Keratinocyte (primary cell): ENCODE measurements around the gene SH3PXD2A. TPM values are rescaled to one million over a fixed set of nuclear protein-coding genes. Genes with fewer than 3 reads are reported as not detected.

Experiments
- DNase-seq: peaks from one replicate; pipeline ENCODE4 v3.0.0-alpha.2; 2011; ENCODE audit warnings: low read depth, missing footprints, low spot score
- FAIRE-seq: peaks from 2 replicates; lab custom pipeline; 2011; peaks lifted over from hg19 to GRCh38; lab: Jason Lieb, UNC
- H2AFZ ChIP-seq: 2 replicates; pipeline ENCODE4 v1.6.0; 2012; ENCODE audit warnings: low read length, control low read depth, inconsistent platforms; ENCODE audit not compliant: control insufficient read depth
- H3K27ac ChIP-seq: 2 replicates; pipeline ENCODE4 v1.5.1; 2011; ENCODE audit warnings: low read length; ENCODE audit not compliant: control insufficient read depth, insufficient read depth
- H3K27me3 ChIP-seq: 3 replicates; pipeline ENCODE4 v1.6.0; 2011; ENCODE audit warnings: low read length; ENCODE audit not compliant: control insufficient read depth, insufficient read depth; ENCODE audit errors: extremely low read depth
- H3K36me3 ChIP-seq, 2 experiments: 2 replicates in 1 of 2; 3 replicates in 1 of 2; pipeline ENCODE4 v1.5.1; 2011; ENCODE audit warnings: low read length in 2 of 2, mild to moderate bottlenecking in 1 of 2; ENCODE audit not compliant: control insufficient read depth in 2 of 2, insufficient read depth in 2 of 2; ENCODE audit errors: extremely low read depth in 1 of 2
- H3K4me1 ChIP-seq: 3 replicates; pipeline ENCODE4 v1.5.1; 2011; ENCODE audit warnings: low read length; ENCODE audit not compliant: control insufficient read depth, insufficient read depth; ENCODE audit errors: extremely low read depth
- H3K4me2 ChIP-seq: 3 replicates; pipeline ENCODE4 v1.6.0; 2011; ENCODE audit warnings: low read depth, low read length; ENCODE audit not compliant: control insufficient read depth, insufficient read depth; ENCODE audit errors: extremely low read depth
- H3K4me3 ChIP-seq, 3 experiments: fragments of 200-600 bp in 1 of 3; sonication (generic) in 1 of 3; 2 replicates in 2 of 3; 3 replicates in 1 of 3; pipeline ENCODE4 v1.5.1; 2011 to 2016; ENCODE audit warnings: low read length in 3 of 3, mild to moderate bottlenecking in 3 of 3, control low read depth in 2 of 3, inconsistent platforms in 1 of 3, low read depth in 1 of 3, mixed read lengths in 1 of 3, mixed run types in 1 of 3, moderate library complexity in 1 of 3; ENCODE audit not compliant: control insufficient read depth in 2 of 3, insufficient read depth in 2 of 3; ENCODE audit errors: extremely low read depth in 1 of 3
- H3K79me2 ChIP-seq: 2 replicates; pipeline ENCODE4 v1.6.0; 2012; ENCODE audit warnings: low read length; ENCODE audit not compliant: control insufficient read depth, insufficient read depth
- H3K9ac ChIP-seq: 3 replicates; pipeline ENCODE4 v1.6.0; 2011; ENCODE audit warnings: low read length; ENCODE audit not compliant: control insufficient read depth, insufficient read depth; ENCODE audit errors: extremely low read depth
- H3K9me1 ChIP-seq: 3 replicates; pipeline ENCODE4 v1.6.0; 2011; ENCODE audit warnings: low read length; ENCODE audit not compliant: control insufficient read depth, insufficient read depth; ENCODE audit errors: extremely low read depth
- H3K9me3 ChIP-seq: 2 replicates; pipeline ENCODE4 v1.5.1; 2012; ENCODE audit warnings: low read depth, low read length; ENCODE audit not compliant: control insufficient read depth
- H4K20me1 ChIP-seq: 3 replicates; pipeline ENCODE4 v1.6.0; 2011; ENCODE audit warnings: low read length; ENCODE audit not compliant: control insufficient read depth, insufficient read depth; ENCODE audit errors: extremely low read depth
- EZH2 ChIP-seq: IDR thresholded peaks from one replicate; pipeline ENCODE4 v1.6.1; 2012; ENCODE audit warnings: inconsistent platforms, mild to moderate bottlenecking, low read length, moderate library complexity
- dilution Hi-C: fragments of 300-500 bp; cut with MboI; formaldehyde crosslinking; loops from one replicate; pipeline ENCODE4 v1.7.0; 2020; ENCODE audit warnings: low sequenced_read_pairs; ENCODE audit not compliant: extremely low pct_ligation_motif_present
- polyA plus RNA-seq, 5 experiments: library from polyadenylated mRNA; depleted of rRNA in 3 of 5; stranded (reverse) in 3 of 5; stranded (forward) in 1 of 5; unstranded in 1 of 5; fragments of >200 nt; gene quantifications; 1 replicate in 1 of 5; 2 replicates in 3 of 5; 3 replicates in 1 of 5; pipeline versions ENCODE4 v1.2.1 to v1.2.3, GENCODE V29; 2011 to 2012; ENCODE audit warnings: missing spikeins in 2 of 5, low read depth in 1 of 5, low replicate concordance in 1 of 5
- TF ChIP-seq, protein P1 (sequence below), 3 experiments: IDR thresholded peaks in 1 of 3; conservative IDR thresholded peaks in 1 of 3; optimal IDR thresholded peaks in 1 of 3; 2 replicates in 2 of 3; 3 replicates in 1 of 3; pipeline versions ENCODE3 to v1.5.1; 2011; ENCODE audit warnings: low read length in 3 of 3, mild to moderate bottlenecking in 3 of 3, moderate library complexity in 2 of 3, control low read depth in 1 of 3, inconsistent platforms in 1 of 3; ENCODE audit not compliant: insufficient read depth in 2 of 3; ENCODE audit errors: extremely low read depth in 1 of 3

SH3PXD2A gene
- polyA plus RNA-seq, 1 donor (not counting 4 experiments of a cell fraction or from before 2014, with no cell fraction given), result 33.9 TPM

- DNase-seq, result no peak
- no peak overlapping the region for H2AFZ ChIP-seq
- H3K4me3 ChIP-seq, result no peak overlapping the region
- peaks cover 76% of the 10 kb centered on the region for H3K79me2 ChIP-seq
- H3K27ac ChIP-seq, result peak overlapping the region; percentile 28
- TF ChIP-seq EZH2, result no peak
- TF ChIP-seq, protein P1, sequence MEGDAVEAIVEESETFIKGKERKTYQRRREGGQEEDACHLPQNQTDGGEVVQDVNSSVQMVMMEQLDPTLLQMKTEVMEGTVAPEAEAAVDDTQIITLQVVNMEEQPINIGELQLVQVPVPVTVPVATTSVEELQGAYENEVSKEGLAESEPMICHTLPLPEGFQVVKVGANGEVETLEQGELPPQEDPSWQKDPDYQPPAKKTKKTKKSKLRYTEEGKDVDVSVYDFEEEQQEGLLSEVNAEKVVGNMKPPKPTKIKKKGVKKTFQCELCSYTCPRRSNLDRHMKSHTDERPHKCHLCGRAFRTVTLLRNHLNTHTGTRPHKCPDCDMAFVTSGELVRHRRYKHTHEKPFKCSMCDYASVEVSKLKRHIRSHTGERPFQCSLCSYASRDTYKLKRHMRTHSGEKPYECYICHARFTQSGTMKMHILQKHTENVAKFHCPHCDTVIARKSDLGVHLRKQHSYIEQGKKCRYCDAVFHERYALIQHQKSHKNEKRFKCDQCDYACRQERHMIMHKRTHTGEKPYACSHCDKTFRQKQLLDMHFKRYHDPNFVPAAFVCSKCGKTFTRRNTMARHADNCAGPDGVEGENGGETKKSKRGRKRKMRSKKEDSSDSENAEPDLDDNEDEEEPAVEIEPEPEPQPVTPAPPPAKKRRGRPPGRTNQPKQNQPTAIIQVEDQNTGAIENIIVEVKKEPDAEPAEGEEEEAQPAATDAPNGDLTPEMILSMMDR (optimal IDR thresholded peaks at IDR 0.05 in 1 of 3, IDR thresholded peaks at IDR 0.05 in 1 of 3, conservative IDR thresholded peaks at IDR 0.05 in 1 of 3; ENCODE audit: extremely low read depth in 1 of 3, insufficient read depth in 2 of 3, low read length in 3 of 3), result no peak
- peaks cover 7% of the 10 kb centered on the region for H4K20me1 ChIP-seq
- H3K4me1 ChIP-seq, result peaks cover 91% of the 10 kb centered on the region
- no peak for FAIRE-seq
- no peaks in the 10 kb centered on the region for H3K9me3 ChIP-seq
- H3K9ac ChIP-seq, result peak overlapping the region; percentile 6
- H3K4me2 ChIP-seq, result no peak overlapping the region
- peaks cover 26 to 51% of the 10 kb centered on the region in 2 experiments for H3K36me3 ChIP-seq
- dilution Hi-C loops, result no loop called here
- H3K27me3 ChIP-seq, result no peaks in the 10 kb centered on the region
- peaks cover 18% of the 10 kb centered on the region for H3K9me1 ChIP-seq
These were observed 68.0 kb downstream of the SH3PXD2A start for GRCh38 chr10:103787331-103787730.

GRCh38 chr10:103786020-103786419, 69.4 kb downstream of the SH3PXD2A start:
- FAIRE-seq, result no peak
- Histone ChIP-seq H3K4me2 (peak overlapping the region; percentile 23), H3K9me3 (no peaks in the 10 kb centered on the region)

More at GRCh38 chr10:103786020-103786419, 69.4 kb downstream of the SH3PXD2A start:
- Histone ChIP-seq H3K9me1 (peaks cover 13% of the 10 kb centered on the region), H3K27ac (peak overlapping the region; percentile 38), H3K27me3 (no peaks in the 10 kb centered on the region), H3K4me3 (no peak overlapping the region), H3K79me2 (peaks cover 66% of the 10 kb centered on the region), H2AFZ (no peak overlapping the region), H3K36me3 (peaks cover 23 to 41% of the 10 kb centered on the region in 2 experiments), H4K20me1 (peaks cover 14% of the 10 kb centered on the region), H3K4me1 (peaks cover 90% of the 10 kb centered on the region), H3K9ac (peak overlapping the region; percentile 10)
- no peak for DNase-seq
- TF ChIP-seq, protein P1 (optimal IDR thresholded peaks at IDR 0.05 in 1 of 3, IDR thresholded peaks at IDR 0.05 in 1 of 3, conservative IDR thresholded peaks at IDR 0.05 in 1 of 3; ENCODE audit: extremely low read depth in 1 of 3, insufficient read depth in 2 of 3, low read length in 3 of 3), result peak in 1 of 3 experiments; percentile 8
- no peak for TF ChIP-seq EZH2
- dilution Hi-C loops, result no loop called here
